NOMO-1 (cell line): ENCODE results near the gene SLC27A6.

Source experiments
- DNase-seq, 2 experiments: peaks; one replicate each; lab custom pipeline; 2025; ENCODE audit not compliant: unreplicated experiment in 2 of 2; lab: John Stamatoyannopoulos, UW

The SLC27A6 gene

GRCh38 chr5:129057329-129057728 is 92.0 kb downstream of the SLC27A6 start:
- DNase-seq = no peak

GRCh38 chr5:129061849-129062248 is 96.6 kb downstream of the SLC27A6 start:
- no peak for DNase-seq

GRCh38 chr5:129063483-129064113 is 98.3 kb downstream of the SLC27A6 start:
- DNase-seq = no peak

- no peak for DNase-seq
These were observed 100.4 kb downstream of the SLC27A6 start for GRCh38 chr5:129065721-129066120.

GRCh38 chr5:129067745-129068144 is 102.5 kb downstream of the SLC27A6 start:
- DNase-seq = no peak

GRCh38 chr5:129069292-129069691 is 104.0 kb downstream of the SLC27A6 start:
- DNase-seq = no peak

GRCh38 chr5:129073111-129073510 is 107.8 kb downstream of the SLC27A6 start:
- DNase-seq = no peak

GRCh38 chr5:129074903-129075302 is 109.6 kb downstream of the SLC27A6 start:
- DNase-seq = no peak

- no peak for DNase-seq
These were observed 112.3 kb downstream of the SLC27A6 start for GRCh38 chr5:129077433-129078075.

GRCh38 chr5:129078247-129078646 is 113.0 kb downstream of the SLC27A6 start:
- no peak for DNase-seq

GRCh38 chr5:129078660-129079059 is 113.4 kb downstream of the SLC27A6 start:
- DNase-seq = no peak

GRCh38 chr5:129079496-129079895 is 114.2 kb downstream of the SLC27A6 start:
- no peak for DNase-seq

GRCh38 chr5:129080766-129081165 is 115.5 kb downstream of the SLC27A6 start:
- DNase-seq = no peak

- DNase-seq = no peak
These were observed 117.2 kb downstream of the SLC27A6 start for GRCh38 chr5:129082225-129083136.
